Panc1 (cell line): ENCODE results near the gene TRABD2B.

ENCODE experiments used
- POLR2AphosphoS5 ChIP-seq: IDR thresholded peaks from 2 replicates; pipeline ENCODE4 v1.6.1; 2012; ENCODE audit warnings: mild to moderate bottlenecking, low read depth, low read length, moderate library complexity
- SIN3A ChIP-seq: IDR thresholded peaks from 2 replicates; pipeline ENCODE4 v1.6.1; 2012; ENCODE audit warnings: low read depth, mild to moderate bottlenecking, low read length, moderate library complexity, borderline replicate concordance; ENCODE audit not compliant: insufficient read depth
- TF ChIP-seq, protein P1 (sequence below), 2 experiments: IDR thresholded peaks; 2 replicates each; pipeline ENCODE4 v1.6.1; 2011 to 2012; ENCODE audit warnings: low read depth in 2 of 2, control low read depth in 1 of 2, low read length in 1 of 2, mild to moderate bottlenecking in 1 of 2, moderate library complexity in 1 of 2; ENCODE audit not compliant: insufficient read depth in 1 of 2
- TF ChIP-seq, protein P2 (sequence below): fragments of 450-650 bp; IDR thresholded peaks from 2 replicates; pipeline ENCODE4 v1.5.1; 2017; ENCODE audit warnings: mild to moderate bottlenecking

DNA sequence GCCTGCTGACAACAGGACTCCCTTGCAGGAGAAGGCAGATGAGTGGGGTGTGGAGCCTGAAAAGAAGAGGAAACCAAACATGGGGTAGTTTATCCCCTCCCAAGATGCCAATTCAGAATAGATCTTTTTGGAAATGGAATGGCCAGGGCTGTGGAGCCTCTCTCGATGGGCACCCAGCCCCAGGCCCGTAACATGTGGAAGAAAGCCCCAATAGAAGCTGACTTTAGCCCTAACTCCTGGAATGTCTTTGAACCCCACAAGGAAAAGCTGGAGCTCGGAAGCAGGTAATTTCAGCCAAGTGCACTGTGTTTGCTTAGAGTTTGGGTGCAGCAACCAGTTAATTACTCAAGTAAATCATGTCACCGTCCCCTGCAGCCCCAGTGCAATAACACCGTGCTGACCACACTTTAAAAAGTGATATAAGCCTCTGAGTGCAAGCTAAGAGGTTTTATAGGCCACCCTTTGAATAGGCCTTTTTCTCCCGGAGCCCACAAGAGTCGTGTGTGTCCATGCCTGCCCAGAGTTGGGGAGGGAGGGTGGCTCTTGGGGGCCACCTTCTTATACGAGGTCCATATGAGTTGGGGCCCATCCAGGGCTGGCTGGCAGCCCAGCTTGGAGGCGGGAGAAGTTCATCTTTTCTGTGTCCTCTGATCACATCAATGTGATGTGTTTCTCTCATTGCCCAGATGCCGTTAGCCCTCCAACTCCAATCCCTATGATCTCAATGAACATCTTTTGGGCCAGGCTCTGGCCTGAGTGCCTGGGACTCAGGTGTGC, 153.2 kb downstream of the TRABD2B start:
- TF ChIP-seq, protein P1, sequence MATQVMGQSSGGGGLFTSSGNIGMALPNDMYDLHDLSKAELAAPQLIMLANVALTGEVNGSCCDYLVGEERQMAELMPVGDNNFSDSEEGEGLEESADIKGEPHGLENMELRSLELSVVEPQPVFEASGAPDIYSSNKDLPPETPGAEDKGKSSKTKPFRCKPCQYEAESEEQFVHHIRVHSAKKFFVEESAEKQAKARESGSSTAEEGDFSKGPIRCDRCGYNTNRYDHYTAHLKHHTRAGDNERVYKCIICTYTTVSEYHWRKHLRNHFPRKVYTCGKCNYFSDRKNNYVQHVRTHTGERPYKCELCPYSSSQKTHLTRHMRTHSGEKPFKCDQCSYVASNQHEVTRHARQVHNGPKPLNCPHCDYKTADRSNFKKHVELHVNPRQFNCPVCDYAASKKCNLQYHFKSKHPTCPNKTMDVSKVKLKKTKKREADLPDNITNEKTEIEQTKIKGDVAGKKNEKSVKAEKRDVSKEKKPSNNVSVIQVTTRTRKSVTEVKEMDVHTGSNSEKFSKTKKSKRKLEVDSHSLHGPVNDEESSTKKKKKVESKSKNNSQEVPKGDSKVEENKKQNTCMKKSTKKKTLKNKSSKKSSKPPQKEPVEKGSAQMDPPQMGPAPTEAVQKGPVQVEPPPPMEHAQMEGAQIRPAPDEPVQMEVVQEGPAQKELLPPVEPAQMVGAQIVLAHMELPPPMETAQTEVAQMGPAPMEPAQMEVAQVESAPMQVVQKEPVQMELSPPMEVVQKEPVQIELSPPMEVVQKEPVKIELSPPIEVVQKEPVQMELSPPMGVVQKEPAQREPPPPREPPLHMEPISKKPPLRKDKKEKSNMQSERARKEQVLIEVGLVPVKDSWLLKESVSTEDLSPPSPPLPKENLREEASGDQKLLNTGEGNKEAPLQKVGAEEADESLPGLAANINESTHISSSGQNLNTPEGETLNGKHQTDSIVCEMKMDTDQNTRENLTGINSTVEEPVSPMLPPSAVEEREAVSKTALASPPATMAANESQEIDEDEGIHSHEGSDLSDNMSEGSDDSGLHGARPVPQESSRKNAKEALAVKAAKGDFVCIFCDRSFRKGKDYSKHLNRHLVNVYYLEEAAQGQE (IDR thresholded peaks at IDR 0.05; ENCODE audit: insufficient read depth in 1 of 2, low read depth in 2 of 2, low read length in 1 of 2): no peak
- TF ChIP-seq, protein P2, sequence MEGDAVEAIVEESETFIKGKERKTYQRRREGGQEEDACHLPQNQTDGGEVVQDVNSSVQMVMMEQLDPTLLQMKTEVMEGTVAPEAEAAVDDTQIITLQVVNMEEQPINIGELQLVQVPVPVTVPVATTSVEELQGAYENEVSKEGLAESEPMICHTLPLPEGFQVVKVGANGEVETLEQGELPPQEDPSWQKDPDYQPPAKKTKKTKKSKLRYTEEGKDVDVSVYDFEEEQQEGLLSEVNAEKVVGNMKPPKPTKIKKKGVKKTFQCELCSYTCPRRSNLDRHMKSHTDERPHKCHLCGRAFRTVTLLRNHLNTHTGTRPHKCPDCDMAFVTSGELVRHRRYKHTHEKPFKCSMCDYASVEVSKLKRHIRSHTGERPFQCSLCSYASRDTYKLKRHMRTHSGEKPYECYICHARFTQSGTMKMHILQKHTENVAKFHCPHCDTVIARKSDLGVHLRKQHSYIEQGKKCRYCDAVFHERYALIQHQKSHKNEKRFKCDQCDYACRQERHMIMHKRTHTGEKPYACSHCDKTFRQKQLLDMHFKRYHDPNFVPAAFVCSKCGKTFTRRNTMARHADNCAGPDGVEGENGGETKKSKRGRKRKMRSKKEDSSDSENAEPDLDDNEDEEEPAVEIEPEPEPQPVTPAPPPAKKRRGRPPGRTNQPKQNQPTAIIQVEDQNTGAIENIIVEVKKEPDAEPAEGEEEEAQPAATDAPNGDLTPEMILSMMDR: no peak
- TF ChIP-seq POLR2AphosphoS5: no peak
- no peak for TF ChIP-seq SIN3A
